Tibial nerve (tissue), 4 donors: Measurements from ENCODE around the gene SLC4A11. TPM values are rescaled to one million over a fixed set of nuclear protein-coding genes. Genes with fewer than 3 reads are reported as not detected.

Experiments used
- DNase-seq, 2 donors: peaks; one replicate each; pipeline ENCODE4 v3.0.0-alpha.2; 2019; ENCODE audit warnings: low spot score in 2 of 2
- H3K27ac ChIP-seq, 4 donors: fragments of 200-600 bp; sonication (generic) in 3 of 4; one replicate each; pipeline ENCODE4 v1.5.1; 2017 to 2019; ENCODE audit warnings: mild to moderate bottlenecking in 1 of 4
- H3K27me3 ChIP-seq, 2 donors: fragments of 200-600 bp; sonication (generic) in 1 of 2; one replicate each; pipeline versions ENCODE4 v1.5.1 to v1.6.0; 2017 to 2019
- H3K36me3 ChIP-seq, 3 donors: fragments of 200-600 bp; sonication (generic); one replicate each; pipeline ENCODE4 v1.5.1; 2018 to 2019
- H3K4me1 ChIP-seq, 4 donors: fragments of 200-600 bp; sonication (generic) in 3 of 4; one replicate each; pipeline ENCODE4 v1.5.1; 2017 to 2019
- H3K4me3 ChIP-seq, 4 donors: fragments of 200-600 bp; sonication (generic) in 3 of 4; one replicate each; pipeline ENCODE4 v1.5.1; 2017 to 2019; ENCODE audit warnings: mild to moderate bottlenecking in 1 of 4, moderate library complexity in 1 of 4
- H3K9me3 ChIP-seq, 4 donors: fragments of 200-600 bp; sonication (generic) in 3 of 4; one replicate each; pipeline ENCODE4 v1.5.1; 2017 to 2019
- EP300 ChIP-seq, 2 donors: sonication (generic); formaldehyde crosslinking; IDR thresholded peaks; one replicate each; pipeline ENCODE4 v1.6.1; 2017; ENCODE audit warnings: antibody characterized with exemption in 2 of 2, mild to moderate bottlenecking in 1 of 2
- POLR2A ChIP-seq, 2 donors: fragments of 450-650 bp; IDR thresholded peaks; one replicate each; pipeline ENCODE4 v1.6.1; 2017; ENCODE audit warnings: antibody characterized with exemption in 2 of 2, mild to moderate bottlenecking in 2 of 2, moderate library complexity in 2 of 2
- WGBS, 2 donors: methylation state at CpG; one replicate each; pipeline ENCODE4 v1.1.5; 2018; 5-methylcytosine and 5-hydroxymethylcytosine counted together
- total RNA-seq, 4 donors: library from RNA; depleted of rRNA; stranded (reverse); fragments of >200 nt; gene quantifications; one replicate each; pipeline ENCODE4 v1.1.0, GENCODE V29; 2016
- TF ChIP-seq, protein P1 (sequence below), 5 experiments: fragments of 200-600 bp in 3 of 5; fragments of 450-650 bp in 2 of 5; sonication (generic) in 3 of 5; IDR thresholded peaks; one replicate each; pipeline ENCODE4 v1.5.1; 2016 to 2019; ENCODE audit warnings: antibody characterized with exemption in 5 of 5, mild to moderate bottlenecking in 3 of 5, moderate library complexity in 2 of 5

Gene SLC4A11
- total RNA-seq, 4 donors from 2014 or later: 0.21 to 0.78 TPM; not detected in 2

DNA sequence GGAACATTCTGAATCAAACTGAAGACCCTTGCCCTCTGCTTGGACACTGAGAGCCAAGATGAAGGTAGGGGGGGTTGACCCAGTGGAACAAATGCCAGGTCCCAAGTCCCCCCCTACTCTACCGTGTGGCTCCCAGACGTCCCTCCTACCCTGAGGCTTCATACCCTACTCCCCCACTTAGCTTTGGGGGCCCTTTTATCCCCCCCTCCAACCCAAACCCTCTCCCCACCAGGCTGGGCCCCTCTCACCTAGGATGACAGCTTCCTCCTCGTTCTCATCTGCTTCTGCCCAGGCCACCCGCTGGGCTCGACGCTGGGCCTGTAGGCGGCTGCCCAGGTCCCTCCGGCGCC lies 36.0 kb downstream of the SLC4A11 start:
- Histone ChIP-seq H3K9me3 (no peaks in the 10 kb centered on the region), H3K27me3 (no peaks in the 10 kb centered on the region), H3K4me3 (peak overlapping the region; percentile 64 to 89 (median 73)), H3K27ac (peak overlapping the region in 2 of 4 donors; percentile 83 to 94), H3K4me1 (peaks cover 0 to 14% (median 6%) of the 10 kb centered on the region in 4 donors), H3K36me3 (peaks cover 0 to 50% (median 11%) of the 10 kb centered on the region in 3 donors)
- TF ChIP-seq POLR2A (IDR thresholded peaks at IDR 0.05): no peak
- no peak for TF ChIP-seq EP300 (IDR thresholded peaks at IDR 0.05)
- TF ChIP-seq, protein P1, sequence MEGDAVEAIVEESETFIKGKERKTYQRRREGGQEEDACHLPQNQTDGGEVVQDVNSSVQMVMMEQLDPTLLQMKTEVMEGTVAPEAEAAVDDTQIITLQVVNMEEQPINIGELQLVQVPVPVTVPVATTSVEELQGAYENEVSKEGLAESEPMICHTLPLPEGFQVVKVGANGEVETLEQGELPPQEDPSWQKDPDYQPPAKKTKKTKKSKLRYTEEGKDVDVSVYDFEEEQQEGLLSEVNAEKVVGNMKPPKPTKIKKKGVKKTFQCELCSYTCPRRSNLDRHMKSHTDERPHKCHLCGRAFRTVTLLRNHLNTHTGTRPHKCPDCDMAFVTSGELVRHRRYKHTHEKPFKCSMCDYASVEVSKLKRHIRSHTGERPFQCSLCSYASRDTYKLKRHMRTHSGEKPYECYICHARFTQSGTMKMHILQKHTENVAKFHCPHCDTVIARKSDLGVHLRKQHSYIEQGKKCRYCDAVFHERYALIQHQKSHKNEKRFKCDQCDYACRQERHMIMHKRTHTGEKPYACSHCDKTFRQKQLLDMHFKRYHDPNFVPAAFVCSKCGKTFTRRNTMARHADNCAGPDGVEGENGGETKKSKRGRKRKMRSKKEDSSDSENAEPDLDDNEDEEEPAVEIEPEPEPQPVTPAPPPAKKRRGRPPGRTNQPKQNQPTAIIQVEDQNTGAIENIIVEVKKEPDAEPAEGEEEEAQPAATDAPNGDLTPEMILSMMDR (IDR thresholded peaks at IDR 0.05): no peak
- DNase-seq: no peak
- 40 to 47% methylated on average over 9 of the region's 9 CpGs for WGBS, 2 donors

DNA sequence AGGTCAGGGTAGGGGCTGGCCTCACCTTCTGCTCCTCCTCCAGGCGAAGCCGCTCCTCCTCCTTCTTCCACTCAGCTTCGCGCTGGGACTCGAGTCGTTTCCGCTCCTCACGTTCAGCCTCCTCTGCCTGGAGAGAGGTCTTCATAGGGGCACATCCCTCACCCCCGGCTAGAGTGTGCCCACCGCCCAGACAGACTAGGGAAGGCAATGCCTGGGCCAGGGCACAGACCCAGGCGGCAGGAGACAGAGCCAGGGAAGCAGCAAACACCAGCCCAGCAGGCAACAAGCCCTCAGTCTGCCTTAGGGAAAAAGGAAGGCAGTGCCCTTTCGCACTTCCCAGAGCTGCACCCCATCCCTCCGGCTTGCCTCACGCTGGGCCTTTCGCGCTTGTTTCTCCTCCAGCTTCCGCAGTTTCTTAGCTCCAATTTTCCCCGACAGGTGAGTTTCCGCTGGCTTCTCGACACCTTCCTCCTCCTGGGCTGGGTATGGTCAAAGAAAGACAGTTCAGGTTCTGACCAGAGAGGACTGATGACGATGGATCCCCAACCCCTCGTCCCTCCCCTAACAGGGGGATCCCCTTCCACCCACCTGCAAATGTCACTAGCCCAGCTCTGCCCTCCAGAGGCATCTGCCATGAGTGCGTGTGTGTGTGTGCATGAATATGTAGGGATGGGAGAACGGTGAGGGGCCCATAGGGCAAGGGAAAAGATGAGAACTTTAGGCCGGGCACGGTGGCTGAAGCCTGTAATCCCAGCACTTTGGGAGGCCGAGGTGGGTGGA lies 38.8 kb downstream of the SLC4A11 start:
- Histone ChIP-seq H3K9me3 (no peaks in the 10 kb centered on the region), H3K27ac (no peak overlapping the region), H3K36me3 (peaks cover 0 to 76% (median 11%) of the 10 kb centered on the region in 3 donors), H3K27me3 (no peaks in the 10 kb centered on the region), H3K4me1 (peaks cover 0 to 14% (median 6%) of the 10 kb centered on the region in 4 donors), H3K4me3 (no peak overlapping the region)
- no peak for DNase-seq
- WGBS, 2 donors: 87 to 93% methylated on average over 27 of the region's 27 CpGs
- TF ChIP-seq EP300 (IDR thresholded peaks at IDR 0.05) (no peak), POLR2A (IDR thresholded peaks at IDR 0.05) (no peak)
- TF ChIP-seq, protein P1 (IDR thresholded peaks at IDR 0.05): no peak

DNA sequence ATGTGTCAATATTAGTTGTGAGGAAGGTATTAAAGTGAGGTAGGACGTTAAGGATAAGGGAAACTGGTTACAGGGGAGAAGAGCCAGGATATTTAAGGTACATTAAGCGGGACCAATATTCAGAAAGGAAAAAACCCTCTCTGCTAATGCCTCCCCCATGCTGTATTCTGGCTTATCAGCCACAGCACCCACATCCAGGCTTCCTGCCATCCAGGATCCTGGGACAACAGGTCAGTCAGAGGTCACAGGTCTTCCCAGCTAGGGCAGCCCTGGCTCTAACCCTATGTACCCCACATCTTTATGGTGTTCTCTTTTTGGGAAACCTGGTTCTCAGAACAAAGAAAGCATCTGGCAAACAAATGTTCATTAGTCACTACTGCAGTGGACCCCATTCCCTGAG lies 39.8 kb downstream of the SLC4A11 start:
- Histone ChIP-seq H3K9me3 (no peaks in the 10 kb centered on the region), H3K27ac (no peak overlapping the region), H3K4me3 (no peak overlapping the region), H3K4me1 (peaks cover 0 to 14% (median 6%) of the 10 kb centered on the region in 4 donors), H3K36me3 (peaks cover 4 to 86% (median 20%) of the 10 kb centered on the region in 3 donors), H3K27me3 (no peaks in the 10 kb centered on the region)
- WGBS, 2 donors: 48% methylated on average over 2 of the region's 2 CpGs
- DNase-seq: no peak
- TF ChIP-seq EP300 (IDR thresholded peaks at IDR 0.05) (no peak), POLR2A (IDR thresholded peaks at IDR 0.05) (no peak)
- TF ChIP-seq, protein P1 (IDR thresholded peaks at IDR 0.05): no peak

DNA sequence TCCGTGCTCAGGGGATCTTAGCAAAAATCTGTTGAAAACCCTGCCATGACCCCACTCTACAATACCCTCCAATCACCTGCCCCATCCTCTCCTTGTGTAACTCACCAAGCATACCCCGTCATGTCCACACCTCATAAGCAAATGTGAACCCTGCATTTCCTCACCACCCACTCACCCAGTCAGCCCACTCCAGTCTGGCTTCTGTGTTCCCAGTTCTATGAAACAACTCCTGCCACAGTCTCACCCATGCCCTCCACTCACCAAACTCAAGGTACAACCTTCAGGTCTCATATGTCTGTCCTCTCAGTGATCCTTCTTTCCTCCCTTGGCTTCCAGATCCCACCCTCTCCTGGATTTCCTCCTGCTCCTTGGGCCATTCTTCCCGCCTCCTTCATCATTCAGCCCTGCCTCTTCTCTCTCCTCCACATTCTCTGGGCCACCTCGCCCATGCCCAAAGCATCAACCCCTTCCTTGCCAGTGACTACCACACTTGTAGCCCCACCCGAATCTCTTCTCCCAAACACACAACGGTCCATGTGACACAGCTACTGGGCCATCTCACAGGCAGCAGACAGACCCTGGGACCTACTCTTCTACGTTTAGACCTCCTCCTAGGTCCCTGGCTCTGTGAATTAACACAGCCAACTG lies 43.3 kb downstream of the SLC4A11 start:
- DNase-seq: no peak
- H3K4me3 ChIP-seq: no peak overlapping the region
- no peak overlapping the region for H3K27ac ChIP-seq
- no peaks in the 10 kb centered on the region for H3K27me3 ChIP-seq
- TF ChIP-seq, protein P1 (IDR thresholded peaks at IDR 0.05): no peak
- TF ChIP-seq EP300 (IDR thresholded peaks at IDR 0.05): no peak
- no peak for TF ChIP-seq POLR2A (IDR thresholded peaks at IDR 0.05)
- no peaks in the 10 kb centered on the region for H3K4me1 ChIP-seq
- no peaks in the 10 kb centered on the region for H3K9me3 ChIP-seq
- WGBS, 2 donors: 84% methylated on average over 7 of the region's 7 CpGs
- peaks cover 4 to 97% (median 36%) of the 10 kb centered on the region in 3 donors for H3K36me3 ChIP-seq
